H1 (cell line): ENCODE data around the gene CEACAM16. TPM values are rescaled to one million over a fixed set of nuclear protein-coding genes. Genes with fewer than 3 reads are reported as not detected.

Experiments
- ATF2 ChIP-seq: IDR thresholded peaks from 2 replicates; pipeline ENCODE4 v1.6.1; 2012; ENCODE audit warnings: low read length, inconsistent platforms
- CEBPB ChIP-seq: IDR thresholded peaks from 2 replicates; pipeline ENCODE4 v1.6.1; 2012; ENCODE audit warnings: low read depth, low read length
- GABPA ChIP-seq: IDR thresholded peaks from 2 replicates; pipeline ENCODE4 v1.6.1; 2011; ENCODE audit warnings: mild to moderate bottlenecking, low read length, moderate library complexity, borderline replicate concordance; ENCODE audit not compliant: insufficient read depth
- JUND ChIP-seq: IDR thresholded peaks from 2 replicates; pipeline ENCODE4 v1.6.1; 2011; ENCODE audit warnings: mild to moderate bottlenecking, improper control_type of control experiment, low read length
- MAX ChIP-seq: IDR thresholded peaks from 2 replicates; pipeline ENCODE4 v1.6.1; 2012; ENCODE audit warnings: inconsistent platforms
- PHF8 ChIP-seq: fragments of 200-600 bp; sonication (generic); conservative IDR thresholded peaks from 2 replicates; pipeline ENCODE4 v1.7.1; 2012; ENCODE audit warnings: low read depth, mild to moderate bottlenecking, inconsistent platforms, low read length, moderate library complexity
- polyA plus RNA-seq, 7 experiments: library from polyadenylated mRNA; depleted of rRNA in 3 of 7; stranded (reverse) in 5 of 7; unstranded in 2 of 7; fragments of >200 nt in 5 of 7; fragments of 200-250 nt in 2 of 7; gene quantifications; 1 replicate in 5 of 7; 2 replicates in 1 of 7; 4 replicates in 1 of 7; pipeline versions ENCODE4 v1.2.1 to v1.2.3, GENCODE V29; 2011 to 2013; ENCODE audit warnings: missing spikeins in 2 of 7, mixed read lengths in 2 of 7
- total RNA-seq: library from RNA; stranded (reverse); fragmentation: NEBNext Ultra II Directional; extraction: Animal tissue kit (Norgen Biotek cat#: 25700); gene quantifications from 2 replicates; pipeline ENCODE4 v1.2.1, GENCODE V29; 2021

The CEACAM16 gene
- total and polyA plus RNA-seq, 2 of the 8 experiments (the other 6 are each of a cell fraction or from before 2014, with no cell fraction given) = not detected

- TF ChIP-seq GABPA = no peak
- no peak for TF ChIP-seq CEBPB
- no peak for TF ChIP-seq MAX
- no peak for TF ChIP-seq JUND
- TF ChIP-seq PHF8 = no peak
- TF ChIP-seq ATF2 = no peak
Measured at GRCh38 chr19:44722131-44723121, 23.5 kb downstream of the CEACAM16 start (continued).
